HG02610 (cell line): ENCODE results near the gene DOCK4.
"Not testable (repeated sequence)": the region's sequence is repeated elsewhere in the genome, so short reads cannot be mapped to it uniquely, and the experiment has no call there.

ENCODE experiments used
- ATAC-seq: cut with Tn5 transposase; IDR thresholded peaks from one replicate; pipeline ENCODE4 v1.9.1; 2021; ENCODE audit warnings: mild to moderate bottlenecking, moderate library complexity; ENCODE audit not compliant: unreplicated experiment

The DOCK4 gene

GRCh38 chr7:111960984-111961383 lies 245.2 kb downstream of the DOCK4 start:
- no peak for ATAC-seq

- ATAC-seq, result no peak
These were observed 247.3 kb downstream of the DOCK4 start for GRCh38 chr7:111958896-111959295.

GRCh38 chr7:111958431-111958830 lies 247.8 kb downstream of the DOCK4 start:
- ATAC-seq, result no peak

GRCh38 chr7:111955616-111956015 lies 250.6 kb downstream of the DOCK4 start:
- no peak for ATAC-seq

- ATAC-seq, result no peak
These were observed 251.5 kb downstream of the DOCK4 start for GRCh38 chr7:111954474-111955381.

GRCh38 chr7:111954056-111954455 lies 252.1 kb downstream of the DOCK4 start:
- ATAC-seq, result no peak

GRCh38 chr7:111953611-111954010 lies 252.6 kb downstream of the DOCK4 start:
- ATAC-seq, result no peak

- no peak for ATAC-seq
These were observed 253.4 kb downstream of the DOCK4 start for GRCh38 chr7:111952783-111953182.

- no peak for ATAC-seq
These were observed 255.1 kb downstream of the DOCK4 start for GRCh38 chr7:111951052-111951451.

- no peak for ATAC-seq
These were observed 263.6 kb downstream of the DOCK4 start for GRCh38 chr7:111942450-111943081.

GRCh38 chr7:111937163-111937562 lies 269.0 kb downstream of the DOCK4 start:
- no peak for ATAC-seq

- no peak for ATAC-seq
These were observed 272.6 kb downstream of the DOCK4 start for GRCh38 chr7:111933609-111934008.

GRCh38 chr7:111931958-111932357 lies 274.2 kb downstream of the DOCK4 start:
- ATAC-seq, result no peak

- ATAC-seq, result no peak
These were observed 275.1 kb downstream of the DOCK4 start for GRCh38 chr7:111931016-111931517.

- no peak for ATAC-seq
These were observed 276.9 kb downstream of the DOCK4 start for GRCh38 chr7:111929264-111929663.

- ATAC-seq, result no peak
These were observed 278.7 kb downstream of the DOCK4 start for GRCh38 chr7:111927353-111928019.

GRCh38 chr7:111920329-111920728 lies 285.9 kb downstream of the DOCK4 start:
- no peak for ATAC-seq

- no peak for ATAC-seq
These were observed 286.5 kb downstream of the DOCK4 start for GRCh38 chr7:111919631-111920179.

GRCh38 chr7:111919164-111919563 lies 287.0 kb downstream of the DOCK4 start:
- ATAC-seq, result no peak

GRCh38 chr7:111918461-111918860 lies 287.7 kb downstream of the DOCK4 start:
- ATAC-seq, result no peak

GRCh38 chr7:111917404-111917803 lies 288.8 kb downstream of the DOCK4 start:
- not testable (repeated sequence) for ATAC-seq
